HL-60 (cell line): ENCODE data around the gene TOR2A.

Experiments
- DNase-seq, 2 experiments: peaks; one replicate each; pipeline ENCODE4 v3.0.0-alpha.2; 2010 to 2020; ENCODE audit warnings: low read depth in 1 of 2, low spot score in 1 of 2
- H3K27ac ChIP-seq: fragments of 250-450 bp; sonication (Bioruptor Pico); replicated peaks from 2 replicates; pipeline ENCODE4 v1.5.1; 2020; ENCODE audit warnings: mild to moderate bottlenecking, moderate library complexity
- H3K27me3 ChIP-seq: fragments of 250-450 bp; sonication (Bioruptor Pico); 2 replicates; pipeline ENCODE4 v1.5.1; 2021; ENCODE audit warnings: mild to moderate bottlenecking, moderate library complexity; ENCODE audit not compliant: insufficient read depth, poor library complexity, severe bottlenecking
- H3K4me3 ChIP-seq: replicated peaks from 2 replicates; pipeline ENCODE4 v1.5.1; 2011; ENCODE audit warnings: mild to moderate bottlenecking, control low read depth, low read length; ENCODE audit not compliant: insufficient read depth
- GABPA ChIP-seq: IDR thresholded peaks from 2 replicates; pipeline ENCODE4 v1.6.1; 2012; ENCODE audit warnings: low read depth
- POLR2AphosphoS5 ChIP-seq: IDR thresholded peaks from 2 replicates; pipeline ENCODE4 v1.6.1; 2012; ENCODE audit warnings: low read depth
- SPI1 ChIP-seq: IDR thresholded peaks from 2 replicates; pipeline ENCODE4 v1.6.1; 2012; ENCODE audit warnings: low read depth, mild to moderate bottlenecking, borderline replicate concordance
- TF ChIP-seq, protein P1 (sequence below): IDR thresholded peaks from 2 replicates; pipeline ENCODE4 v1.6.1; 2012; ENCODE audit warnings: low read depth; ENCODE audit not compliant: insufficient replicate concordance
- TF ChIP-seq, protein P2 (sequence below): IDR thresholded peaks from one replicate; pipeline ENCODE4 v1.5.1; 2011; ENCODE audit warnings: low read length, control low read depth, inconsistent platforms; ENCODE audit not compliant: insufficient read depth

The TOR2A gene

DNA sequence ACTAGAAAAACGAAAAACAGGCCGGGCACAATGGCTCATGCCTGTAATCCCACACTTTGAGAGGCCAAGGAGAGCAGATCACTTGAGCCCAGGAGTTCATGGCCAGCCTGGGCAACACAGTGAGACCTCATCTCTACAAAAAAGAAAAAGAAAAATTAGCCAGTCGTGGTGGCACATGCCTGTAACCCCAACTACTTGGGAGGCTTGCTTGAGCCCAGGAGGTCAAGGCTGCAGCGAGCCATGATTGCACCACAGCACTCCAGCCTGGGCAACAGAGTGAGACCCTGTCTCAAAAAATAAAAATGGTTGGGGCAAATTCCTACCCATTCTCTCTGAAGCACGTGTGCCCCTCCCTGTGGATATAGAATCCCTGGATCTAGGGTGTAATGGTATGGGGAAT is 36.7 kb downstream of the TOR2A start:
- DNase-seq, result no peak
- TF ChIP-seq POLR2AphosphoS5 (no peak), SPI1 (no peak), GABPA (no peak)
- TF ChIP-seq, protein P1, sequence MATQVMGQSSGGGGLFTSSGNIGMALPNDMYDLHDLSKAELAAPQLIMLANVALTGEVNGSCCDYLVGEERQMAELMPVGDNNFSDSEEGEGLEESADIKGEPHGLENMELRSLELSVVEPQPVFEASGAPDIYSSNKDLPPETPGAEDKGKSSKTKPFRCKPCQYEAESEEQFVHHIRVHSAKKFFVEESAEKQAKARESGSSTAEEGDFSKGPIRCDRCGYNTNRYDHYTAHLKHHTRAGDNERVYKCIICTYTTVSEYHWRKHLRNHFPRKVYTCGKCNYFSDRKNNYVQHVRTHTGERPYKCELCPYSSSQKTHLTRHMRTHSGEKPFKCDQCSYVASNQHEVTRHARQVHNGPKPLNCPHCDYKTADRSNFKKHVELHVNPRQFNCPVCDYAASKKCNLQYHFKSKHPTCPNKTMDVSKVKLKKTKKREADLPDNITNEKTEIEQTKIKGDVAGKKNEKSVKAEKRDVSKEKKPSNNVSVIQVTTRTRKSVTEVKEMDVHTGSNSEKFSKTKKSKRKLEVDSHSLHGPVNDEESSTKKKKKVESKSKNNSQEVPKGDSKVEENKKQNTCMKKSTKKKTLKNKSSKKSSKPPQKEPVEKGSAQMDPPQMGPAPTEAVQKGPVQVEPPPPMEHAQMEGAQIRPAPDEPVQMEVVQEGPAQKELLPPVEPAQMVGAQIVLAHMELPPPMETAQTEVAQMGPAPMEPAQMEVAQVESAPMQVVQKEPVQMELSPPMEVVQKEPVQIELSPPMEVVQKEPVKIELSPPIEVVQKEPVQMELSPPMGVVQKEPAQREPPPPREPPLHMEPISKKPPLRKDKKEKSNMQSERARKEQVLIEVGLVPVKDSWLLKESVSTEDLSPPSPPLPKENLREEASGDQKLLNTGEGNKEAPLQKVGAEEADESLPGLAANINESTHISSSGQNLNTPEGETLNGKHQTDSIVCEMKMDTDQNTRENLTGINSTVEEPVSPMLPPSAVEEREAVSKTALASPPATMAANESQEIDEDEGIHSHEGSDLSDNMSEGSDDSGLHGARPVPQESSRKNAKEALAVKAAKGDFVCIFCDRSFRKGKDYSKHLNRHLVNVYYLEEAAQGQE, result no peak
- TF ChIP-seq, protein P2, sequence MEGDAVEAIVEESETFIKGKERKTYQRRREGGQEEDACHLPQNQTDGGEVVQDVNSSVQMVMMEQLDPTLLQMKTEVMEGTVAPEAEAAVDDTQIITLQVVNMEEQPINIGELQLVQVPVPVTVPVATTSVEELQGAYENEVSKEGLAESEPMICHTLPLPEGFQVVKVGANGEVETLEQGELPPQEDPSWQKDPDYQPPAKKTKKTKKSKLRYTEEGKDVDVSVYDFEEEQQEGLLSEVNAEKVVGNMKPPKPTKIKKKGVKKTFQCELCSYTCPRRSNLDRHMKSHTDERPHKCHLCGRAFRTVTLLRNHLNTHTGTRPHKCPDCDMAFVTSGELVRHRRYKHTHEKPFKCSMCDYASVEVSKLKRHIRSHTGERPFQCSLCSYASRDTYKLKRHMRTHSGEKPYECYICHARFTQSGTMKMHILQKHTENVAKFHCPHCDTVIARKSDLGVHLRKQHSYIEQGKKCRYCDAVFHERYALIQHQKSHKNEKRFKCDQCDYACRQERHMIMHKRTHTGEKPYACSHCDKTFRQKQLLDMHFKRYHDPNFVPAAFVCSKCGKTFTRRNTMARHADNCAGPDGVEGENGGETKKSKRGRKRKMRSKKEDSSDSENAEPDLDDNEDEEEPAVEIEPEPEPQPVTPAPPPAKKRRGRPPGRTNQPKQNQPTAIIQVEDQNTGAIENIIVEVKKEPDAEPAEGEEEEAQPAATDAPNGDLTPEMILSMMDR, result no peak
- Histone ChIP-seq H3K27ac (no peak overlapping the region), H3K27me3 (no peaks in the 10 kb centered on the region), H3K4me3 (no peak overlapping the region)

DNA sequence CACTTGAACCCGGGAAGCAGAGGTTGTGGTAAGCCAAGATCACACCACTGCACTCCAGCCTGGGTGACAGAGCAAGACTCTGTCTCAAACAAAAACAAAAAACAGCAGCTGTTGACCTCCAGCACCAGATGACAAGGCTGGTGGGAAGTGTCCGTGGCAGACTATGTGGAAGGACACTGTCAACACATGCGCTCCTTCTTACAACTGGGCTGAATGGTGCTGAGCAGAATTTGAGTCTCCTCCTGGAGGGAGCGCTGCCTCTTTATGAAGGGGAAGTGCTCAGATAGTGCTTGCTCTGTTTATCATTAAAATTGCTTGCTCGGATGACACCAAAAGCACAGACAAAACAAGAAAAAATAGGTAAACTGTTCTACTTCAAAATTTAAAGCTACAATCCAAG is 37.5 kb downstream of the TOR2A start:
- TF ChIP-seq SPI1, result no peak
- no peak for TF ChIP-seq GABPA
- no peak for TF ChIP-seq POLR2AphosphoS5
- TF ChIP-seq, protein P2, result no peak
- TF ChIP-seq, protein P1, result no peak
- DNase-seq, result no peak

DNA sequence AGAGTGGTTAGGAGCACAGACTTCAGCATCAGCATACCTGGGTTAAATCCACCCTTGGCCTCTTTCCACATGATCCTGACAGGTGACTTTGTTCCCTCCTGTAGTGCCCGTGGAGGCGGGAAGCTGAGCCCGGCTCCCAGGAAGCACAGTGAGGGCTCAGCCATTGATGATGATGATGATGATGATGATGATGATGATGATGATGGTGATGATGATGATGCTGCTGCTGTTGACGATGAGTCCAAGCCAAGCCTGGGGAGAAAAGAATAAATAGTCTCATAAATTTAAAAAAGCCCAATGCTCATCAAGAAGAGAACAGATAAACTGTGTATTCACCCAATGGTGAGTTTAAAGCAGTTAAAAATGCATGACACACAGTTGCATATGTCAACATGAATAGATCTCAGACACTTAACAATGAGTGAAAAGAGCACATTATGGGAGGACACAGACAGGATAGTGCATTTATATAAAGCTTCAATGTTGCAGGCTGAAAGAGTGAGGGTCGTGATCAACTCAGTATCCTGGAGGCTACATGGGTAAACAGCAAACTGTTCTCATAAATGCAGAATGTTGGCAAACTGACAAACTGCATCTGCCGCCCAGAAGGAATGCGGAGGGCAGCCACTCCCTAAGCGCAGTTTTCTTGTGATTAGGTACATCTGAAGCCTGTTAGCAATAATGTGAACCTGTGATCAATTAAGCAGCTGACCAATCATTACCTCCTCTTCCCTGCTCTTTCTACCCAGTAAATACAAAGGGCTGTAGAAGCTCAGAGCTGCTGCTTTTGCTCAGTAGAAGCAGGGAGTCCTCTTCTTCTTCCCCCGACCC is 40.0 kb downstream of the TOR2A start:
- no peak for TF ChIP-seq POLR2AphosphoS5
- no peak for TF ChIP-seq GABPA
- TF ChIP-seq, protein P2, result no peak
- TF ChIP-seq, protein P1, result no peak
- no peak for TF ChIP-seq SPI1

More for the DNA sequence above, 37.5 kb downstream of the TOR2A start:
- Histone ChIP-seq H3K4me3 (no peak overlapping the region), H3K27ac (no peak overlapping the region), H3K27me3 (no peaks in the 10 kb centered on the region)

More for the DNA sequence above, 40.0 kb downstream of the TOR2A start:
- Histone ChIP-seq H3K27ac (no peak overlapping the region), H3K27me3 (no peaks in the 10 kb centered on the region), H3K4me3 (no peak overlapping the region)
- DNase-seq, result no peak
